ENCODE measurements around the gene FAM181A. TPM values are rescaled to one million over a fixed set of nuclear protein-coding genes. Genes with fewer than 3 reads are reported as not detected.

Gene FAM181A
- total RNA-seq, 1 experiment from 2014 or later = not detected

- Histone ChIP-seq H3K36me3 (ENCODE audit: insufficient read depth, low read length, poor library complexity, severe bottlenecking) (no peaks in the 10 kb centered on the region), H3K27me3 (replicated peaks; ENCODE audit: insufficient read depth, low read depth, low read length, poor library complexity) (no peaks in the 10 kb centered on the region), H3K27ac (ENCODE audit: low read depth, low read length, poor library complexity, severe bottlenecking) (no peak overlapping the region), H3K4me1 (ENCODE audit: insufficient read depth, low read length, poor library complexity, severe bottlenecking) (no peaks in the 10 kb centered on the region), H3K4me3 (ENCODE audit: low read depth, low read length, poor library complexity, severe bottlenecking) (no peak overlapping the region), H3K9me3 (ENCODE audit: low read depth, low read length, poor library complexity, severe bottlenecking) (no peaks in the 10 kb centered on the region)
- intact Hi-C loops (cut with micrococcal nuclease; ENCODE audit: unreplicated experiment) = no loop called here
- TF ChIP-seq CTCF (conservative IDR thresholded peaks at IDR 0.05; ENCODE audit: low read depth, low read length) = no peak
- TF ChIP-seq EZH2 (IDR thresholded peaks at IDR 0.05; ENCODE audit: borderline replicate concordance, low read depth, low read length, poor library complexity, severe bottlenecking) = no peak
- CTCF ChIA-PET = no interaction called here
- POLR2A ChIA-PET (ENCODE audit: low non-redundant PET) = no interaction called here
- BruUV-seq (replicated peaks) = no TSS peak
- DNase-seq (ENCODE audit: low spot score) = no peak
Measured at GRCh38 chr14:93974833-93975232, 47.7 kb downstream of the FAM181A start.

GRCh38 chr14:93975791-93976476, 48.8 kb downstream of the FAM181A start:
- DNase-seq (ENCODE audit: low spot score) = no peak
- ChIA-PET CTCF (no interaction called here), POLR2A (ENCODE audit: low non-redundant PET) (no interaction called here)
- Histone ChIP-seq H3K9me3 (ENCODE audit: low read depth, low read length, poor library complexity, severe bottlenecking) (no peaks in the 10 kb centered on the region), H3K27me3 (replicated peaks; ENCODE audit: insufficient read depth, low read depth, low read length, poor library complexity) (no peaks in the 10 kb centered on the region), H3K4me3 (ENCODE audit: low read depth, low read length, poor library complexity, severe bottlenecking) (no peak overlapping the region), H3K27ac (ENCODE audit: low read depth, low read length, poor library complexity, severe bottlenecking) (no peak overlapping the region), H3K4me1 (ENCODE audit: insufficient read depth, low read length, poor library complexity, severe bottlenecking) (no peaks in the 10 kb centered on the region), H3K36me3 (ENCODE audit: insufficient read depth, low read length, poor library complexity, severe bottlenecking) (no peaks in the 10 kb centered on the region)
- TF ChIP-seq CTCF (conservative IDR thresholded peaks at IDR 0.05; ENCODE audit: low read depth, low read length) (no peak), EZH2 (IDR thresholded peaks at IDR 0.05; ENCODE audit: borderline replicate concordance, low read depth, low read length, poor library complexity, severe bottlenecking) (no peak)
- intact Hi-C loops (cut with micrococcal nuclease; ENCODE audit: unreplicated experiment) = no loop called here
- BruUV-seq (replicated peaks) = no TSS peak

GRCh38 chr14:93976477-93977057, 49.4 kb downstream of the FAM181A start, which contains the start of gene ASB2:
TSS of gene ASB2 (minus strand) at chr14:93976570. CDS start at chr14:93964539, 12,031 bp downstream.
- intact Hi-C loops (cut with micrococcal nuclease; ENCODE audit: unreplicated experiment) = no loop called here
- no peak for TF ChIP-seq CTCF (conservative IDR thresholded peaks at IDR 0.05; ENCODE audit: low read depth, low read length)
- TF ChIP-seq EZH2 (IDR thresholded peaks at IDR 0.05; ENCODE audit: borderline replicate concordance, low read depth, low read length, poor library complexity, severe bottlenecking) = no peak
- ChIA-PET POLR2A (ENCODE audit: low non-redundant PET) (no interaction called here), CTCF (no interaction called here)
- Histone ChIP-seq H3K36me3 (ENCODE audit: insufficient read depth, low read length, poor library complexity, severe bottlenecking) (no peaks in the 10 kb centered on the region), H3K27ac (ENCODE audit: low read depth, low read length, poor library complexity, severe bottlenecking) (no peak within 1 kb of the TSS), H3K4me3 (ENCODE audit: low read depth, low read length, poor library complexity, severe bottlenecking) (no peak within 1 kb of the TSS), H3K9me3 (ENCODE audit: low read depth, low read length, poor library complexity, severe bottlenecking) (no peaks in the 10 kb centered on the region), H3K27me3 (replicated peaks; ENCODE audit: insufficient read depth, low read depth, low read length, poor library complexity) (no peaks in the 10 kb centered on the region), H3K4me1 (ENCODE audit: insufficient read depth, low read length, poor library complexity, severe bottlenecking) (no peaks in the 10 kb centered on the region)
- no peak for DNase-seq (ENCODE audit: low spot score)
- BruUV-seq (replicated peaks) = no TSS peak
